Neuronal stem cell (in vitro differentiated cells): ENCODE results near the gene PTPRC.

Source experiments
- DNase-seq: peaks from one replicate; pipeline ENCODE4 v3.0.0-alpha.2; 2013; ENCODE audit warnings: low spot score
- H2AFZ ChIP-seq: one replicate; pipeline ENCODE4 v1.6.1; 2013; ENCODE audit warnings: mild to moderate bottlenecking, low read length, inconsistent platforms
- H2AK5ac ChIP-seq: 2 replicates; pipeline ENCODE4 v1.6.1; 2013; ENCODE audit warnings: low read depth, mild to moderate bottlenecking, inconsistent platforms, low read length, moderate library complexity, mixed read lengths
- H2BK120ac ChIP-seq: 2 replicates; pipeline ENCODE4 v1.6.1; 2013; ENCODE audit warnings: low read depth, mild to moderate bottlenecking, inconsistent platforms, low read length, moderate library complexity, mixed read lengths
- H2BK12ac ChIP-seq: one replicate; pipeline ENCODE4 v1.6.1; 2013; ENCODE audit warnings: low read length, inconsistent platforms
- H2BK15ac ChIP-seq: 2 replicates; pipeline ENCODE4 v1.6.1; 2013; ENCODE audit warnings: mild to moderate bottlenecking, low read length, inconsistent platforms, mixed read lengths
- H2BK5ac ChIP-seq: one replicate; pipeline ENCODE4 v1.6.1; 2013; ENCODE audit warnings: inconsistent platforms, mild to moderate bottlenecking, low read length, moderate library complexity
- H3K14ac ChIP-seq: one replicate; pipeline ENCODE4 v1.6.1; 2013; ENCODE audit warnings: low read length, inconsistent platforms
- H3K18ac ChIP-seq: 2 replicates; pipeline ENCODE4 v1.6.1; 2013; ENCODE audit warnings: low read length, inconsistent platforms
- H3K23ac ChIP-seq: 2 replicates; pipeline ENCODE4 v1.6.1; 2013; ENCODE audit warnings: low read depth, mild to moderate bottlenecking, mixed read lengths, low read length, inconsistent platforms; ENCODE audit not compliant: poor library complexity
- H3K27ac ChIP-seq: replicated peaks from 3 replicates; pipeline ENCODE4 v1.5.1; 2013; ENCODE audit warnings: low read length, inconsistent platforms
- H3K27me3 ChIP-seq, 3 experiments: 2 replicates each; pipeline ENCODE4 v1.6.1; 2013; ENCODE audit warnings: low read length in 3 of 3, mild to moderate bottlenecking in 2 of 3, inconsistent platforms in 1 of 3, low read depth in 1 of 3, mixed read lengths in 1 of 3, moderate library complexity in 1 of 3; ENCODE audit not compliant: control insufficient read depth in 3 of 3, insufficient read depth in 3 of 3
- H3K36me3 ChIP-seq, 2 donors: replicated peaks in 1 of 2; 2 replicates each; pipeline ENCODE4 v1.6.1; 2013; ENCODE audit warnings: low read length in 2 of 2; ENCODE audit not compliant: control insufficient read depth in 2 of 2, insufficient read depth in 2 of 2
- H3K4ac ChIP-seq: 2 replicates; pipeline ENCODE4 v1.6.1; 2013; ENCODE audit warnings: inconsistent platforms, mild to moderate bottlenecking, low read length, moderate library complexity
- H3K4me1 ChIP-seq, 2 donors: 1 replicate in 1 of 2; 2 replicates in 1 of 2; pipeline ENCODE4 v1.6.1; 2013; ENCODE audit warnings: low read length in 2 of 2, low read depth in 1 of 2; ENCODE audit not compliant: control insufficient read depth in 2 of 2, insufficient read depth in 1 of 2
- H3K4me2 ChIP-seq: one replicate; pipeline ENCODE4 v1.6.1; 2013; ENCODE audit warnings: mild to moderate bottlenecking, low read length, inconsistent platforms; ENCODE audit not compliant: insufficient read depth, poor library complexity, severe bottlenecking
- H3K4me3 ChIP-seq, 2 donors: 2 replicates each; pipeline ENCODE4 v1.5.1; 2013; ENCODE audit warnings: low read length in 2 of 2, mild to moderate bottlenecking in 2 of 2, inconsistent platforms in 1 of 2, moderate library complexity in 1 of 2
- H3K79me1 ChIP-seq: one replicate; pipeline ENCODE4 v1.6.1; 2013; ENCODE audit warnings: low read depth, mild to moderate bottlenecking, inconsistent platforms, low read length, moderate library complexity
- H3K9ac ChIP-seq: one replicate; pipeline ENCODE4 v1.6.1; 2013; ENCODE audit warnings: mild to moderate bottlenecking, low read depth, low read length, inconsistent platforms; ENCODE audit not compliant: poor library complexity
- H3K9me3 ChIP-seq, 2 donors: replicated peaks in 1 of 2; 2 replicates each; pipeline versions ENCODE3 to v1.6.1; 2013; ENCODE audit warnings: low read length in 2 of 2, mild to moderate bottlenecking in 2 of 2, inconsistent platforms in 1 of 2, low read depth in 1 of 2, mixed read lengths in 1 of 2, moderate library complexity in 1 of 2; ENCODE audit not compliant: control insufficient read depth in 2 of 2, insufficient read depth in 1 of 2
- H4K8ac ChIP-seq: one replicate; pipeline ENCODE4 v1.6.1; 2013; ENCODE audit warnings: low read depth, mild to moderate bottlenecking, inconsistent platforms, low read length, moderate library complexity
- H4K91ac ChIP-seq: one replicate; pipeline ENCODE4 v1.6.1; 2013; ENCODE audit warnings: low read length, low read depth, mild to moderate bottlenecking, inconsistent platforms; ENCODE audit not compliant: poor library complexity
- WGBS, 2 donors: extraction: QIAGEN DNeasy Blood & Tissue Kit; methylation state at CpG; one replicate each; pipeline ENCODE4 v1.1.7; 2013; ENCODE audit warnings: missing lambda C conversion rate in 2 of 2, mixed read lengths in 1 of 2; ENCODE audit not compliant: insufficient read length in 2 of 2, insufficient replicate concordance in 1 of 2; ENCODE audit errors: extremely low coverage in 2 of 2; 5-methylcytosine and 5-hydroxymethylcytosine counted together

PTPRC gene

DNA sequence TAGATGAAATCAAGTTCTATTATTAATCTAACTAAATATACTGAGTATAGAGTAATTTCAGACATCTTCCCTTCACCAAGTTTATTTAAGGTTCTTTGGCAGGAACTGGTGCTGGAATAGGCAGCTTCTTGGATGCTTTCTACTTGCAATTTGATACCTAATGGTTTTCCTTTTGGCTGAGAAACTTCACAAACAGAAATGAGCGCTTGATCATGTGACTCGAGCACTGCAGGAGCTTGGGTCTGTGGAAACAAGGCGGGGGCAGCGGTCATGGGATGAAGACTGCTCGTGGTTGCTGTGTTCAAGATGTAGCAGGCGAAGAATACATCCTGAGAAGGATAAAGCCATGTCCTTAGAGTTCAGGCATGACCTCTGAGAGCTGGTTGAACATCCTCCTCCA, 136.8 kb downstream of the PTPRC start:
- H3K18ac ChIP-seq, result no peak overlapping the region

DNA sequence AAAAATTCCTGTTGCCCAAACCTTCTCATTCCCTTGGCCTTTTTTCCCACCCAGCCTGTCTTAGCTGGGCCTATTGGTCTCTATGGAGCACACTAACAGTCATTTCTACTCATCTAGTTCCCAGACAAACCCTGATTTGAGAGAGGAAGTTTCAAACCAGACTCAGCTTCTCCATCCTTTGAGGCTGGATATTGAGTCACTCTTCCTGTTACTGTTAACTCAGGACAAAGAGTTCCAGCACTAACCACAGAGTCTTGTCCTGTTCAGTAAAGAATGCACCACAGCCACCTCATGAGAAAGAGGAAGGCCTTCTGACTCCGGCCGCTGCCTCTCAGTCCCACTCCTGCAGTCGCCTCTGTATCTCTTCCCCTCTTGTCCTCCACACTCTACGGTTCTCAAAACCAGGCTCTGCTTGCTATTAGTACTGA, 137.8 kb downstream of the PTPRC start:
- H3K4me2 ChIP-seq, result no peak overlapping the region
- no peaks in the 10 kb centered on the region for H3K36me3 ChIP-seq
- peaks cover 0 to 8% of the 10 kb centered on the region in 2 donors for H3K9me3 ChIP-seq
- H2BK120ac ChIP-seq, result no peak overlapping the region
- no peak overlapping the region for H3K4me3 ChIP-seq
- no peak overlapping the region for H3K23ac ChIP-seq
- H3K4me1 ChIP-seq, result peaks cover 0 to 1% of the 10 kb centered on the region in 2 donors
- no peak overlapping the region for H3K14ac ChIP-seq
- no peak overlapping the region for H2BK12ac ChIP-seq
- H3K9ac ChIP-seq, result no peak overlapping the region
- no peak overlapping the region for H4K91ac ChIP-seq
- H3K79me1 ChIP-seq, result no peaks in the 10 kb centered on the region
- WGBS, 2 donors, result no CpG with 5 or more reads among the region's 4 CpGs
- H2AFZ ChIP-seq, result peak overlapping the region; percentile 31
- H2BK15ac ChIP-seq, result no peak overlapping the region
- no peak overlapping the region for H3K18ac ChIP-seq
- no peaks in the 10 kb centered on the region for H3K27me3 ChIP-seq
- no peak overlapping the region for H4K8ac ChIP-seq
- H3K4ac ChIP-seq, result no peak overlapping the region
- no peak overlapping the region for H3K27ac ChIP-seq
- H2AK5ac ChIP-seq, result no peak overlapping the region
- DNase-seq, result no peak
- H2BK5ac ChIP-seq, result no peak overlapping the region

More for the DNA sequence above, 136.8 kb downstream of the PTPRC start:
- Histone ChIP-seq H2BK5ac (no peak overlapping the region), H3K36me3 (no peaks in the 10 kb centered on the region), H2BK12ac (no peak overlapping the region), H2AK5ac (no peak overlapping the region), H3K9me3 (peaks cover 0 to 8% of the 10 kb centered on the region in 2 donors), H3K79me1 (no peaks in the 10 kb centered on the region), H3K9ac (no peak overlapping the region), H3K4me2 (no peak overlapping the region), H3K4ac (no peak overlapping the region), H3K14ac (no peak overlapping the region), H4K91ac (no peak overlapping the region), H2BK120ac (no peak overlapping the region), H3K4me1 (peaks cover 0 to 1% of the 10 kb centered on the region in 2 donors), H3K27ac (no peak overlapping the region), H3K23ac (no peak overlapping the region), H4K8ac (no peak overlapping the region), H3K27me3 (no peaks in the 10 kb centered on the region), H3K4me3 (no peak overlapping the region), H2AFZ (peak overlapping the region; percentile 49), H2BK15ac (no peak overlapping the region)
- no CpG with 5 or more reads among the region's 6 CpGs for WGBS, 2 donors
- DNase-seq, result no peak

DNA sequence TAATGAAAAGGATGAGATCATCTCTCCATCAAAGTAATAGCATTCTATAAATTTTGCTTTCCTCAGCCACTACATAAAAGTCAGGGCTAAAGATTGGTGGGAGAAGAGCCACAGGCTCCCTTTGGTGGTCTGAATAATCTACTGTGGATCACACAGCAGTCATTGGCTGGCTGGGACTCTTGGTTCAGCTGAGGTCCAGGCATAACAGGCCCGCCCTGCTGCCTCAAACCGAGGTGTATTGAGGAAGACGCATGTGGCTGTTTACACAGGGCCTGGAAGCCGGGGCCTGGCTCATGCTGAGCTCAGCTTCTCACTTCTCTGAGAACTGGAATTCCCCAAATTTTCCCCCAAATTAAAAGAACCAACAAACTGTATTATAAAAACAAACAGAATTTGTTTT, 139.2 kb downstream of the PTPRC start:
- Histone ChIP-seq H2AK5ac (no peak overlapping the region), H3K36me3 (no peaks in the 10 kb centered on the region), H3K14ac (no peak overlapping the region), H3K4ac (no peak overlapping the region), H3K4me2 (no peak overlapping the region), H2AFZ (no peak overlapping the region), H3K18ac (no peak overlapping the region), H3K27me3 (no peaks in the 10 kb centered on the region), H3K4me3 (no peak overlapping the region), H2BK12ac (no peak overlapping the region), H3K9me3 (peaks cover 0 to 8% of the 10 kb centered on the region in 2 donors), H4K91ac (no peak overlapping the region), H2BK5ac (no peak overlapping the region), H2BK15ac (no peak overlapping the region), H3K27ac (no peak overlapping the region), H3K4me1 (peaks cover 0 to 1% of the 10 kb centered on the region in 2 donors), H4K8ac (no peak overlapping the region), H3K23ac (no peak overlapping the region), H3K79me1 (no peaks in the 10 kb centered on the region), H2BK120ac (no peak overlapping the region), H3K9ac (no peak overlapping the region)
- DNase-seq, result no peak
- no CpG with 5 or more reads among the region's 4 CpGs for WGBS, 2 donors

DNA sequence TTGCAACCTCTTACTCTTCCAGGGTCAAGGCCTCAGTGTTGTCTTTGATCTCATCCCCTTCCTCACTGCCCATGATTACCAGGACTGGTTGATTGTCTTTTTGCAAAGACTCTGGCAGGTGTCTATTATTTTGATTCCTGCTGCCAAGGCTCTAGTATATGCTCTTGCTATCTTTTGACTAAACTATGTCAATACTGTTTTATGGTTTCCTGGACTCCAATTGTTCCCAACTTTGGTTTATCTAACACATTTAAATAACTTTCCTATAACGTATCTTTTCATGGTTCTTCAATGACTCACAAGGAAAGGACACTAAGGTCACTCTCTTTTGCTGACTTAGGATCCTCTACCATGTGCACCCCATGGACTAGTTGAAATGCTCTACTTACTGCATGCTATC, 141.5 kb downstream of the PTPRC start:
- Histone ChIP-seq H3K36me3 (no peaks in the 10 kb centered on the region), H3K9ac (no peak overlapping the region), H3K4me3 (no peak overlapping the region), H3K4me2 (no peak overlapping the region), H3K27me3 (no peaks in the 10 kb centered on the region), H4K8ac (no peak overlapping the region), H3K4ac (no peak overlapping the region), H2AK5ac (no peak overlapping the region), H3K27ac (no peak overlapping the region), H2AFZ (no peak overlapping the region), H3K9me3 (peaks cover 0 to 8% of the 10 kb centered on the region in 2 donors), H3K23ac (no peak overlapping the region), H4K91ac (no peak overlapping the region), H2BK120ac (no peak overlapping the region), H3K18ac (no peak overlapping the region), H2BK12ac (no peak overlapping the region), H3K79me1 (no peaks in the 10 kb centered on the region), H3K4me1 (peaks cover 0 to 1% of the 10 kb centered on the region in 2 donors), H2BK5ac (no peak overlapping the region), H2BK15ac (no peak overlapping the region), H3K14ac (no peak overlapping the region)
- DNase-seq, result no peak
- WGBS, 2 donors, result no CpG with 5 or more reads among the region's 1 CpG
